SH-SY5Y (cell line): ENCODE data around the gene NABP1.
A peak's percentile ranks its signal among the peaks of the same experiment; 100 is the strongest.

Experiments
- GATA2 ChIP-seq: IDR thresholded peaks from 2 replicates; pipeline ENCODE4 v1.6.1; 2011; ENCODE audit warnings: mild to moderate bottlenecking, low read depth, low read length
- GATA3 ChIP-seq: IDR thresholded peaks from 2 replicates; pipeline ENCODE4 v1.6.1; 2011; ENCODE audit warnings: low read depth, mild to moderate bottlenecking, low read length, moderate library complexity

- no peak for TF ChIP-seq GATA3
- TF ChIP-seq GATA2, result peak; percentile 12; the same call in 1 of the 2 replicates
Measured at GRCh38 chr2:191691016-191691735, 13.2 kb downstream of the NABP1 start.
